ENCODE data around the gene CLDN9.
A peak's percentile ranks its signal among the peaks of the same experiment; 100 is the strongest.

GRCh38 chr16:3021449-3022207, 8.9 kb downstream of the CLDN9 start:
- TF ChIP-seq, protein P1, sequence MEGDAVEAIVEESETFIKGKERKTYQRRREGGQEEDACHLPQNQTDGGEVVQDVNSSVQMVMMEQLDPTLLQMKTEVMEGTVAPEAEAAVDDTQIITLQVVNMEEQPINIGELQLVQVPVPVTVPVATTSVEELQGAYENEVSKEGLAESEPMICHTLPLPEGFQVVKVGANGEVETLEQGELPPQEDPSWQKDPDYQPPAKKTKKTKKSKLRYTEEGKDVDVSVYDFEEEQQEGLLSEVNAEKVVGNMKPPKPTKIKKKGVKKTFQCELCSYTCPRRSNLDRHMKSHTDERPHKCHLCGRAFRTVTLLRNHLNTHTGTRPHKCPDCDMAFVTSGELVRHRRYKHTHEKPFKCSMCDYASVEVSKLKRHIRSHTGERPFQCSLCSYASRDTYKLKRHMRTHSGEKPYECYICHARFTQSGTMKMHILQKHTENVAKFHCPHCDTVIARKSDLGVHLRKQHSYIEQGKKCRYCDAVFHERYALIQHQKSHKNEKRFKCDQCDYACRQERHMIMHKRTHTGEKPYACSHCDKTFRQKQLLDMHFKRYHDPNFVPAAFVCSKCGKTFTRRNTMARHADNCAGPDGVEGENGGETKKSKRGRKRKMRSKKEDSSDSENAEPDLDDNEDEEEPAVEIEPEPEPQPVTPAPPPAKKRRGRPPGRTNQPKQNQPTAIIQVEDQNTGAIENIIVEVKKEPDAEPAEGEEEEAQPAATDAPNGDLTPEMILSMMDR (IDR thresholded peaks at IDR 0.05; ENCODE audit: insufficient read depth, low read depth, low read length), result peak; percentile 7
- no peak for TF ChIP-seq EZH2 (IDR thresholded peaks at IDR 0.05; ENCODE audit: insufficient read depth, low read length)

Measured in astrocyte (in vitro differentiated cells and primary cell).